NCI-H460 (cell line): Measurements from ENCODE around the gene GPANK1. TPM values are rescaled to one million over a fixed set of nuclear protein-coding genes. Genes with fewer than 3 reads are reported as not detected.

Source experiments
- DNase-seq: peaks from one replicate; pipeline ENCODE4 v3.0.0-alpha.2; 2016; ENCODE audit warnings: low read depth; ENCODE audit errors: extremely low read depth
- total RNA-seq: library from RNA; depleted of rRNA; stranded (reverse); fragments of >200 nt; shearing (Covaris generic); gene quantifications from 2 replicates; pipeline ENCODE4 v1.2.3, GENCODE V29; 2014

The GPANK1 gene
- total RNA-seq, 1 experiment from 2014 or later, result 11.7 TPM

DNA sequence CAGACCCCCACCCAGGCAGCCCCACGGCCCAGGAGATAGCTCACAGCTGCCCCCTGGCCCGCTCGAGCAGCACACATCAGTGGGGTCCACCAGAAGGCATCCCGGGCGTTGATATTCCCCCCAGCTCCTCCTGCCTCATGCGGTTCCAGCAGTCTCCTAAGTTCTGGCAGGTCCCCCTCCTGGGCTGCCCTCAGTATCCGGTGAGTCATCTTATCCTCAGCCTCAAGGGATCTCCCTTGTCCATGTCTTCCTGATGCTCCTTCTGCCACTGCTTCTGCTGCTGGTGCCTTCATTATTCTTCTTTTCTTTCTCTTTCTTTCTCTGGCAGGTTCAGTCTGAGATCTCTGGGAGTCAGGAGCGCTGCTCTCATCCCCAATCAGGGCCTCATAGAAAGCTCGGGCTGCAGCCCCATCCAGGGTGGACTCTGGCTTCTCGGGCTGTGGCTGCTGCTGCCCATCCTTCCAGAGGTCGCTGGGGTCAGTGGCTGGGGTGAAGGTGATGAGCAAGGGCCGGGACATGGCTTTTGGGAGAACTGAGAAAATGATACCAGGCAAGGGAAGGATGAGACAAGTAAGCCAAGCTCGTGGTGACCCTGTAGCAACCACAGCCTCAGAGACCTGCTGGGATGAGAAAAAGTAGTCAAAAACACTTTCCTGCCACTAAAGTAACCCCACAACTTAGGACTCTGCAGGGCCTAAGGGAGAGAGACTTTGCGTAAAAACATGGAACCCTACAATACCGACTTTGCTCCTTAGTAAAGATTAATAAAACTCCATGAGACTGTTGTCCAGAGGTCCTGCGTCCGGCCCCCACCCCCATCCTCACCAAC lies 622 bp downstream of the GPANK1 start:
- no peak for DNase-seq

DNA sequence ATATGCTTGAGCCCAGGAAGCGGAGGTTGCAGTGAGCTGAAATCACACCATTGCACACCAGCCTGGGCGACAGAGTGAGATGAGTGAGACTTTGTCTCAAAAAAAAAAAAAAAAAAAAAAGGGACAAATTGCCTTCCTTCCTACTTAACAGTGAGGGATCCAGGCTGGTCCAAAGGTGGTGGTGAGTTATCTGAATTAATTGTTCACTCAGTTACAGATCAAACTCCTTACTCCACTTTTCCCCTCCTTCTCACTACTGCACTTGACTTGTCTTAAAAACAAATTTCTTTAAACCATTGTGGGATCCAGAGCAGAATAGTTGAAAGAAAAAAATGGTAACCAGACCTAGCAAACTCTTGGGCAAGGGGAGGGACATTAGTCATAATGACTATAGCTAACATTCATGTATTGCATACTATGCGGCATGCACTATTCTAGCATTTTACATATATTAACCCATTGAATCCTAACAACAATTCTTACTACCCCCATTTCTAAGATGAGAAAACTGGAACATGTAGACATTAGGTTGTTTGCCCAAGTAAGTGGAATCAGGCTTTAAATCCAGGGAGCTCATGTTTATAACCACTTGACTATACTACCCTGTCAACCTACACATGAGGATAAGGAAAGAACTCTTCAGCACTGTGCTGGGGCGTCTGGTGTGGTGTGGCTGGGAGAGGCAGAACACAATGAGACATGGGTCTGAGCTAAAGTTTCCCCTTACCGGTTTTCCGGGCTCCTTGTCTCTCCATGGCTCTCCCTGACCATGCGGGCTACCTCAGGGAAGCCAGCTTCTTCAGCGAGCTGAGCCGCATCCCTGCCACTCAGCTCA lies 1.5 kb downstream of the GPANK1 start:
- no peak for DNase-seq

DNA sequence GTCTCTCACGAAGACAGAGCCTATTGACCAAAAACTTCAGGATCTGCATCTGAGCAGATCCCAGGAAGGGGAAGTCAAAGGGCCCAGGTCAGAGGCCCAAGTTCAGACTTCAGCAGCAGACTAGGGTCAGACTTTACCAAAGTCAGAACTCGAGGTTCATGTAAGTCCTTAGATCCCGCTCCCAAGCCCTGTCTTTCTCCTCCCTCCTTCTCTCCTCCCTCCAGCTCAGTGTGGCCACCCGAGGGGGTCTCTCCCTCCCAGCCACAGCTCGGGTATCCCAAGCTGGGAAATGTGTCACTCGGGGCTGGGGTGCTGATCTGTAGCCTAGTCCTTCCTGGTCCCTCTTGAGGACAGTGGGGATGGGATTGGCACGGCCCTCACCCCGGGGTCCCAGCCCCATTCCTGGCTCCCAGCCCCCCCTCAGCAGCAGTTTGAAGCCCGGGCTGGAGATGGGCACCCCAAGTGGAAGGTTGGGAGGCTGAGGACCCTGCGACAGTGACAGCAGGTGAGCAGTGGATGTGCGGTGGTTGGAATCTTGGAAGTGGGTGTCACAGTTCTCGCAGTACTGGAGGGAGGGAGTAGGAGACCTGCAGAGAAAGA lies 2.6 kb downstream of the GPANK1 start:
- DNase-seq, result no peak

DNA sequence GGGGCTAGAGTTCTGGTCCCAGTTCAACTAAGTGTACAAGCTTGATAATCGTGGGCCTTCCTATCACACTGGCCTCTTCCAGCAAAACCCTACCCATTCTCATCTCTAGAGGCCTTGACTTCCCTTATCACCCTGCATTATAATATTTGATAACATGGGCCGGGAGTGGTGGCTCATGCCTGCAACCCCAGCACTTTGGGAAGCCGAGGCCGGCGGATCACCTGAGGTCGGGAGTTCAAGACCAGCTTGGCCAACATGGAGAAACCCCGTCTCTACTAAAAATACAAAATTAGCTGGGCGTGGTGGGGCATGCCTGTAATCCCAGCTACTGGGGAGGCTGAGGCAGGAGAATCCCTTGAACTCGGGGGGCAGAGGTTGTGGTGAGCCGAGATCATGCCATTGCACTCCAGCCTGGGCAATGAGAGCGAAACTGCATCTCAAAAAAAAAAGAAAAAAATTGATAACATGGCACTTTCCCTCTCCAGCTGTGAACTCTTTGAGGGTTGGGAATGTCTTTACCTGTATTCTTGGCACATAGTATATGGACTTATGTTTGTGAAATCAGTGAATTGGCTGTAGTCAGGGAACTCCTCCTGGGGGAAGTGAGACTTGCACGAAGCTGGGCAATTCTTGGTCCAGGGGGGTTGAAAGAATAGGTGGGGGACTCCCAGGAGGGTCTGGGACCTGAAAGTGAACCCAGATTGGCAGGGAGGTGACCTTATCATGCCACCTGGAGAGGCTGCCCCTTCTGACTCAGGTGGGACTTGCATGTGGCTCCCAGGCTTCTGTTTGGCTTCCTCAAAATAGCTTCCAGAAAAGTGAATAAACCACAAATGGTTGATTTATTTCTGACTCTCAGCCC lies 3.3 kb downstream of the GPANK1 start:
- no peak for DNase-seq

DNA sequence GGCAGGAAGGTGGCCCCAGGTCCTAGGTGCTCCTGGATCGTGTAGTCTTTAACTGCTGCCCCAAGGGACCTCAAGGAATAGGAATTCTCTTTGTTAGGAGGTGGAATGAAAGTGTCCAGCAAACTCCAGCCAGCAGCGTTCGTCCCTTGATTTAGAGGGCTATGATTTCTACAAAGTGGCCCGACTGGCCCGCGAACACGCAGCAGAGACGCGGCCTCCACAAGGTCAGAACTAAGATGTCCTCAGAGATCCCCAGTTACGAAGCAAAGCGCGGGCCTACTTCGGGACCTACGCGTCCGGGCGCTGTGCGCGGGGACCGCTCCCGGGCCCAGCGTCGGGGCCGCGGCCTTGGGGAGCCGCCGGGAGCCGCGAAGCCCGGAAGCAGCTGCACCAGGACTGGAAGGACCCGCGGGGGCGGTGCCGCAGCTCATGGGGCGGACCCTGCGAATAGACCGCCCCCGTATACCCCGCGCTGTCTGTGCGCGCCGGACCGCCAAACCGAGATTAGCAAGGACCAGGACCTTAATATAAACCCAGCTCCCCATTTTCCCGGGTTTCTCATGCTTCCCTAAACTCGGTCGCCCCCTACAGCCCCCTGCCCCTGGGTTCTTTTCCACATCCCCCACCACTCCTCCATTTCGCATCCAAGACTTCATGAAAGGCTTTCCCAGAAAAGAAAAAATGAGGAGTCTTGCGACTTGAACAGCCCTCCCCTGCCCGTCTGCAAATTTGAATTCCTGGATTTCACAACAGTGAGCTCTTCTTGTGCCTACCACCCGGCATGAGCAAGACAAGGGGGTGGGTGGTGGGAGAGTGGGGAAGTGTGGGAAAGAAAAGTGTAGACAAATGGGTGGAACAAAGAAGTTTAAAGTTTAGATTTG lies 4.2 kb downstream of the GPANK1 start, which contains the start of gene C6orf47:
Gene C6orf47 (minus strand): TSS at position 398 of the 881 bp plus-strand sequence. CDS start 831 bp downstream, outside the sequence.
- peak; percentile 62 for DNase-seq

DNA sequence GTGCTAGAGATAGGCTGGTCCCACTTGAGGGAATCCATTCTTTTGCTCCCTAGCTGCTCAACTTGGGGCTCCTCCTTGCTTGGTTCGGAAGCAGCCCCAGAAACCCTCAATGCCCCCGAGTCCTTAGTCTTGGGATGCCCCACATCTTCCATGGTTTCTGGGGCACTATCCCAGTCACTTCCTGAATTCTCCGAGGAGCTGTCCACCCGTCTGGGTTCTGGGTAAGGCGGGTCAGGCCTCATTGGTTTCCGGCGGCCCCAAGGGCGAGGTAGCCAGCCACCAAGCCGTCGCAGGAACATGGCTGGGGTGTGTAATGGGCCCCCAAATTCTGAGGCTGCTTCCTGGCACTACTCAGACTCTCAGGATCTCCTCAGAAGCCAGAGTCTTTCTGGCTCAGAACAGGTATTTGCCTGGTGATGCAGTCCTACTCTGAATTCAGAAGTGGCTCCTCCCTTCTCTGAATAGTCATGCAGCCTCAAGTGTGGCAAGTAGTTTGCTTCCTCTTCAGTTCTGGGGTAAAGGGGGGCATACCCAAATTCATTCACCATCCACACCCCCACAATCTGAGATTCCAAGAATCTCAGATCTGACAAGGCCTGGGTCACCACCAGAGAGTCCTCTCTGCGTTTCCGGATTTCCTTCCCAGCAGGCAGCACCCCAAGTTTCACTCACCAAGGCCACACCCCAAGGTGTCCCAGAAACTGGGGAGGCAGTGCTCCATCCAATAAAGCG lies 5.0 kb downstream of the GPANK1 start:
- no peak for DNase-seq

DNA sequence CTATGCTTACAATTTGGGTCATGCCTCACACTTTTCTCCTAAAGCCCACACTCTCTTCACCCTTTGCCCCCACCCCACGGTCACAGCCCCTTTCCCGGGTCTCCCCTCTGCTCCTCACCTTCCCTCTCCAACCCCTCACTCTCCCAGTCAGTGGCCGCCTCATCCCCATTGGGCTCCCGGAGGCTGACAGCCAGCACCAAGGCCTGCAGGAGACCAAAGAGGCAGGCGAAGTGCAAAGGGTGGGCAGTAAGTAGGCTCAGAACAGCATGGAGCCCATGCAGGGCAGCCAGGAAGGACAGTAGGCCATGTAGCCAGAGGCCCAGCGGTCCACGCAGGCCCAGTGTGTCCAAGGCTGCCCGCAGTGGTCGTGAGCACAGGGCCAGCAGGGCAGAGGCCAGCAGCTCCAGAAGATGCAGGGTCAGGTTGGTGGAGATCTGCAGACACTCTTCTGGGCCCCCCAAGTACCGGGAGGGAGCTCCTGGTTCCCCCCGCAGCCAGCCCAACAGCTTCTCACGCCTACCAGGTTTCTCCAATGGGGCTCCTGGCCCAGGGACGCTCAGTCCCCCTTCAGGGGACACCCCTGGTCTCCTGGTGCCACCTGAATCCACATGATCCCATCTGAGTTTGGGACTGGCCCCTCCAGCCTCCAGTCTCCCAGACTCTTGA lies 5.7 kb downstream of the GPANK1 start:
- no peak for DNase-seq

DNA sequence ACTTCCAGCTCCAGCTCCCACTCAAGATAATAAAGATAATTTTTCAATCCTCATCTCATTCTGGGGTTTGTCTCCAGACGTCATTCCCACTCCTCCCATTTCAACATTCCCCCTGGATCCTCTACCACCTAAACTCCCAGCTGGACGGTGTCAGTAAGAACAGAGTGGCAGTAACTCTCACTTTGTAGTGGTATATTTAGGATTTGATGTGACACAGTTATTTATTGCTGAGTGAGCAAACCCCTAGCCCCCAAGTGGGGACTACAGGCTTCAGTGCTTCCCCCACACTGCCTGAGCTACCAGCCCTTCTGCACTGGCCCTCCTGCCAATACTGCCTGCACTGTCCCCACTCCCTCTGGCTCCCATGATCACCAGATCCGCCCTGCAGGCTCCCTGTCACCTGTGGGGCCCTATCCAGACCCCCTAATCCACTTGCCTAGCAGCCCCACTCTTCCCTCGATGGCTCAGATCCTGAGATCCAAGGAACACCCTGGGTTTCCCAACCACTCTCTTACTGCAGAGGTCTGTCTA lies 6.6 kb downstream of the GPANK1 start:
- no peak for DNase-seq

DNA sequence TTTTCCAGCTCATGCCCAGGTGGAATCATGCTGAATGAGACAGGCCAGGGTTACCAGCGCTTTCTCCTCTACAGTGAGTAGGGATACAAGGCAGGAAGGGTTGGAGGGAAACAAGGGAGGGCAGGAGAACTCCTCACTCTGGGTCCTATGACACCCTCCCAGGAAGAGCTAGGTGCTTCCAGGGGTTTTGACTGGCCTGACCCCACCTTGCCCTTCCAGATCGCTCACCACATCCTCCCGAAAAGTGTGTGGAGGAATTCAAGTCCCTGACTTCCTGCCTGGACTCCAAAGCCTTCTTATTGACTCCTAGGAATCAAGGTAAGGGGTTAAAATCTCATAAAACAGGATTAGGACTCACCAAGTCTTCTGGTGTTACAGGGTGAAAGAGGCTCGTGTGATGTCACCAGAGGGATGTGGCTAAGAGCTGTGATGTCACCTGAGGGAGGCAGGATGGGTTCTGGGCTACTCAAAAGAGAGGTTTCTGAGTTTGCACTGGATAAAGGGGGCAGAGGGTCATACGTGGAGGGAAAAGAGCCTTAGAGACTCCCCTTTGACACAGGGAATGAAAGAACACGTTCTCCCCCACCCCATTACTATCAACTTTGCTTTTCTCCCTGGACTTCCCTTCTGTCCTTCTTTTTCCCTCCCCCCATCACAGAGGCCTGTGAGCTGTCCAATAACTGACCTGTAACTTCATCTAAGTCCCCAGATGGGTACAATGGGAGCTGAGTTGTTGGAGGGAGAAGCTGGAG lies 7.2 kb downstream of the GPANK1 start:
- no peak for DNase-seq

DNA sequence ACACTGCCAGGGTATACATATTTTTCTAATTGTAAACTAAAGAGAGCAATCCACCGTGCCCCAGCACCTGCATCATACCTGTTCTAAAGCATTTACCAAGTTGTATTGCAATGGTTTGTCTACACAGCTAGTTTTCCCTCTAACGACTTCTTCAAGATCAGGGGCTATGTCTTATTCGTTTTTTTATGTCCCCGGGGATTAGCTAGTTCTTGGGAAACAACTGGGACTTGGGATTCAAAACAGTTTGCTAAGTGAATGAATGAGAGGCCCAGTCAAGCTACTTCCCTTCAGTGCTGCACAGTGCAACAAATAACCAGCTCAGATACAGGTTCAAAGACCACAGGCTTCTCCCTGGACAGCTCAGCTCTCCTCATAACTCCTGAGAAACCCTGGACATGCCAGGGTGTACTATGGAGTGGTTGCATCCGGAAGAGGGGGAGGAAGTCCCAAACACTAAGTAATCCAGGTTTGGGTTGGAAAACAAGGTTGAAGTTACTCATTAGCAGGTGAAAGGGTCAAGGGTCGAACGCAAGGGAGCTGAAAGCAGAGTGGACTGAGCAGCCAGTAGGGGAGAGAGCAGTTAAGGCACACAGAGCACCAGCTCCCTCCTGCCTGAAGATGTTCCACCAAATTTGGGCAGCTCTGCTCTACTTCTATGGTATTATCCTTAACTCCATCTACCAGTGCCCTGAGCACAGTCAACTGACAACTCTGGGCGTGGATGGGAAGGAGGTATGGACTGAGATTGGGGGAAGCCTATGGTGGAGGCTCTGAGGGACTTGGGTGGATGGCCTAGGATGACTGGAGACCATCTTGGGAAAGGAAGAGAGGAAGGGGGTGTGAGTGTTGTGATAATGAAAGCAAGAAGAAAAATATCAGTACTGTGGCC lies 9.2 kb downstream of the GPANK1 start, which contains the start of gene APOM:
Gene APOM (plus strand): TSS at position 546 of the 889 bp plus-strand sequence. CDS start 73 bp downstream, at position 619.
- no peak for DNase-seq

DNA sequence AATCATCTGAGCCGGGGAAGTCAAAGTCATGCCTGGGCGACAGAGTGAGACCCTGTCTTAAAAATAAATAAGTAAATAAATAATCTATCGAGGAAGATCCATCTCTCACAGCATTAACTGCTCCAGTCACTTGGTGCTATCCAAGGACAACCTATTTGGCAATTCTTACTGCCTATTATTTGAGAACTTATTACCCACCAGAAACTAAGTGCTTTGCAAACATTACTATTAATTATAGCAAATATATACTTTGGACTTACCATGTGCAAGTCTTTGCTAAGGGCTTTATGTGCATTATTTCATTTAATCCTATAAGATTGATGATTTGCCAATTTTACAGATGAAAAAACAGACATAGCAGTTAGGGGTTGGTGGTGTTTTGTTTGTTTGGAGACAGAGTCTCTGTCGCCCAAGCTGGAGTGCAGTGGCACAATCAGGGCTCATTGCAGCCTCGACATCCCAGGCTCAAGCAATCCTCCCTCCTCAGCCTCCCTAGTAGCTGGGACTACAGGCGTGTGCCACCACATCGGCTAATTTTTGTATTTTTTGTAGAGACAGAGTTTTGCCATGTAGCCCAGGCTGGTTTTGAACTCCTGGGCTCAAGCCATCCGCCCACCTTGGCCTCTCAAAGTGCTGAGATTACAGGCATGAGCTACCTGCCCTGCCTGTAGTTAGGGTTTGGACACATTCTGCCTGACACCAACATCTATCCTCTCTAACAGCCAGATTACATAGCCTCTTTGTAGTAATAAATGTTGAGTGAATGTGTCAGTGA lies 10.0 kb downstream of the GPANK1 start:
- no peak for DNase-seq

DNA sequence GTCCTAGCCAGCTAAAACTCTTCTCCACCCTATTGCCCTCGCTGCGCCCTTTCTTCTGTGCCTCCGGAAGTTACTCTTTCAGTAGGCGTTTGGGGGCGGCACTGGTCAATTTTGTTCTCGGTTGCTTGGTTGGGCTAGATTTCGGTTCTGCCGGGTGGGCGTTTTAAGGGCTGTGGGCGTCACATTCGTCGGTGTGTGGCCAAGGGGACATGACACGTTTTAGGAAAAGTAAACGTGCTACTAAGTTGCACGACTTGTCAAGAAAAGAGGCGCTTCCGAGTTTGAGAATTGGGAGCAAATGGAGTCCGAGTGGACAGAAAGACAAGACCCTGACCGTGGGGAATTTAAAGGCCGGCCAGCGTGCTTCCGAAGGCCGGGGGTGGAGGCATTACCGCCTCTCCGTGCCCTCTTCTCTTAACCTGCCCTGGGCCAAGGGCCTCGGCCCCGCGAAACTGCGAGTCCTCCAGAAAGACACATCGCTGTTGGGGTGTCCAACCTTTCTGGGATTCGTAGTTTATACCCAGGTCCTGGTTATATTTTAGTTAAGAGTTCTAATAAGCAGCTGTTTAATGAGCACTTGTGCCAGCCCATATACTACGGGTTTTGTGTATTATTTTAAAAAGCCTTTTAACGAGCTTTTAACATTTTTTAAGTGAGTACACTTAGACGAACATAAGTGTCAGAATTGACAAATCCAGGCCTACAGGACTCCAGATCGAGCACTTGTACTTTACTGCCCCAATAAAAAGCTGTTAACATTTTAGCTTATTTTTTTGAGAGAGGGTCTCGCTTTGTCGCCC lies 11.7 kb downstream of the GPANK1 start:
- no peak for DNase-seq

DNA sequence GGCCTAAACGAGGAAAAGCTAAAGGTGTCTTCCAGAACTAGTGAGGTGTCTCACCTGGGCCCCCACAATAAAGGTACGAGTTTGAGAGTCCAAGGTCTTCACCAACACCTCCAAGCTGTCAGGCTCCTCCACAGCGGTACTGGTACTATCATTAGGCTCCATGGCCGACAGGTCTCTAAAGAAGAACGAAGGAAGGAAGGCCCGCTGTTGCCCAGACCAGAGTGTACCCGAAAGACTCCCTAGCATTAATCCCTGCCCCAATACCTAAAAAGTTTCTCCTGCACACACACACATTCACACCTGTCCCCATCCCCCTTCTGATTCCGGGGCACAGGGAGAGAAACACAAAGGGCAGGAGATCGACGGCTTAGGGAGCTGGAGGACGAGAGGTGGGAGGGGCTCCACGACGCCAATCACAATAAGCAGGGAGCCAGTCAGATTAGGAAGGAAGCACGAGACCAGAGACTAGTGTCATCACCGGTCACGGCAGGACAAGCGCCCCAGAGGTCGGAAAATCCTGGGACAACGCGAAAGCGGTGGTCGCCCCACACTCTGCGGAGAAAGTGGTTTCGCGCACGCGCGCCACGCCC lies 13.1 kb downstream of the GPANK1 start:
- no peak for DNase-seq

DNA sequence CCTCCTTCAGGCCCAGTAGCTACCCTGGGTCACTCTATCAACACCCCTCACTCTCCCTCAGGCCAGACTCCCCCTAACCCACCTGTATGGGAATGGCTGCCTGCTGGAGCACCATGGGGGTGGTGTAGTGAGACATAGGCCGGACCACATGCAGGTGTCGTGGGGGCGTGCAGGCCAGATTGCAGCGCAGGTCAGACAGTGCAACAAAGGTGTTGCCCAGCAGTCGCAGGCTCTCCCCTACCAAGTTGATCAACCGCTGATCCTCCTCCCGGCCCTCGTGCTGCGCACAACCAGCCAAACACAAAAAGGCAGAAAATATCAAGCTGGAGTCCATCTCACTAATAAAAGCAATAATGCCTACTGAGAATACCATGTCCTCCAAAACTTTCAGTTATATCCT lies 19.5 kb downstream of the GPANK1 start:
- DNase-seq, result no peak
